Hematopoietic multipotent progenitor cell treated with erythropoietin and hydrocortisone succinate and interleukin-3 and kit ligand, for 17 days (in vitro differentiated cells): Measurements from ENCODE around the gene ZNF197.
A peak's percentile ranks its signal among the peaks of the same experiment; 100 is the strongest.
"Not testable (repeated sequence)": the region's sequence is repeated elsewhere in the genome, so short reads cannot be mapped to it uniquely, and the experiment has no call there.

Experiments
- DNase-seq: peaks from one replicate; pipeline ENCODE4 v3.0.0-alpha.2; 2015; ENCODE audit warnings: low spot score

ZNF197 gene

DNA sequence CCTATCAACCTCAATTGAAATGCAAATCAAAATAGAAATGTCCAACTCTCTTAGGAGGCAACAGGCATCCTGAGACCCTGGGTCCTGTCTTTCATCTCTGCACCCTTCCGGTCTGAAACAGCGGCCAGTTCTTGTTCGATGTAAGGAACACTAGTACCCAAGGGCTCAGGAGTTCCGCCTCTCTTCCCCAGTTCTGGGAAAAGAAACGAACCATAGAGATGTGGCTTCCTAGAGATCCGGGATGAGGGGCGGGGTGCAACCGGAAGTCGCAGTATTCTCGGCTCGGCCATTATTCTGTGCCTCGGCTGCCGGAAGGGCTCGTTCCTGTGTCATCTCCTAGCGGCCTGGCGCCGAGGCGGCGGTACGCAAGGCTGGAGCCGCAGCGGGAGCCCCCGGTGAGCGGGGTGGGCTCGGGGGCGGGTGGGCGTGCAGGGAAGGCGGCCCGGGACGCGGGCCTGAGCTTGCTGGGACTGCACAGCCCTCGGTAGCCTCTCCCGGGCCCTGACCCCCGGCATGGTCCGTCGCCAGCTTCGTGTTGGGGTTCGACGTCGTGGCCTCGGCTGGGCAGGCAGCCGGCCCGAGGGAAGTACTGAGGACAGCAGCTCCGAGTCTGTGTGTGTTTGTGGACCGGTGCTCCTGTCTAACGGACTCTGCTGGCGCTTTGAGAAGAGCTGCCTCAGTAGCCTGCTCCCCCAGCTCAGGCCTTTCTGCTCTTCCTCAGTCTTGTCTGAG, at the start of gene ZNF197:
ZNF197 (plus strand) TSS at position 288 of the 732 bp plus-strand sequence. CDS start 4,119 bp downstream, outside the sequence.
- peak; percentile 21 for DNase-seq

- DNase-seq: no peak
Measured at GRCh38 chr3:44576613-44577012, 48.2 kb upstream of the ZNF197 start.

GRCh38 chr3:44577354-44577952, 47.4 kb upstream of the ZNF197 start:
- not testable (repeated sequence) for DNase-seq

- DNase-seq: not testable (repeated sequence)
Measured at GRCh38 chr3:44578316-44578715, 46.5 kb upstream of the ZNF197 start.

GRCh38 chr3:44578924-44579515, 45.8 kb upstream of the ZNF197 start:
- DNase-seq: not testable (repeated sequence)

GRCh38 chr3:44579749-44580148, 45.1 kb upstream of the ZNF197 start:
- DNase-seq: not testable (repeated sequence)

DNA sequence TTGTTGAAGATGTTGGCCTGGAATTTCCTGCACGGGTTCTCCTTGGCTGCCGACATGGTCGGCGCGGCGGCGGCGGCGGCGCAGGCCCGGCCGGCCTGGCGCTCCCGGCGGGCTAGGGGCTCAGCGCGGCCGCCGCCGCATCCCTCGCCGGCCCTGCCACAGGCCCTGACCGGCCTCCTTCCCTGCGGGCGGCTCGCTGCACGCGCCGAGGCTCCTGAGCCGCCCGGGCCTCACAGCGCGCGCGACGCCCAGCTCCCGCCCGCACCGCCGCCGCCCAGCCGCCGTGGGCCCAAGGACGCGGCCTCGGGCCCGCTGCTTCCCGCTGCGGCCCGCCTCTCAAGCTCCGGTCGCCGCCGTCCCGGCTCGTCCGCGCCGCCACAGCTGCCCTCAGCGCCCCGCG, 43.9 kb upstream of the ZNF197 start:
- DNase-seq: not testable (repeated sequence)

GRCh38 chr3:44584646-44585501, 40.0 kb upstream of the ZNF197 start, which contains the start of gene ZNF660:
ZNF660 (plus strand) TSS chr3:44584964; CDS start chr3:44594194, 9,230 bp downstream.
- DNase-seq: no peak

GRCh38 chr3:44596621-44597020, 28.2 kb upstream of the ZNF197 start:
- DNase-seq: no peak

DNA sequence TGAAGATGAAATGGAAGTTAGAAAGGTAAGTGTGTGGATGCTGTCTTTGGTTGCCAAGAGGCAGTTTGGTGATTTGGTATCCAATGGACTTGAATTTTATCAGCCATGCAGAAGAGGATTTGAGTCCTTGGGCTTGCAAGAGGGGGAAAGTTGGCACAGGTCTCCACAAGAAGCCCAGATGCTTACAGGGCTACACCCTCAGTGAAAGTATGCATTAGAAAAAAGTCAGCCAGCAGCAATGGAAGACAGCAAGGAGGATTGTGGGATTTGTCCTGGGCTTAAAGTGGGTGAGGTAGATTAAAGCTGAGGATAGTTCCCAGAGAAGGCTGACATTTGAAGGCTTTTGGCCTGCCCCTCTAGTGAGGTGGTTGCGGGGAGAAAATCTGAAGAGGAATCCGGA, 23.1 kb upstream of the ZNF197 start:
- no peak for DNase-seq

- DNase-seq: no peak
Measured at GRCh38 chr3:44612678-44613077, 12.2 kb upstream of the ZNF197 start.

DNA sequence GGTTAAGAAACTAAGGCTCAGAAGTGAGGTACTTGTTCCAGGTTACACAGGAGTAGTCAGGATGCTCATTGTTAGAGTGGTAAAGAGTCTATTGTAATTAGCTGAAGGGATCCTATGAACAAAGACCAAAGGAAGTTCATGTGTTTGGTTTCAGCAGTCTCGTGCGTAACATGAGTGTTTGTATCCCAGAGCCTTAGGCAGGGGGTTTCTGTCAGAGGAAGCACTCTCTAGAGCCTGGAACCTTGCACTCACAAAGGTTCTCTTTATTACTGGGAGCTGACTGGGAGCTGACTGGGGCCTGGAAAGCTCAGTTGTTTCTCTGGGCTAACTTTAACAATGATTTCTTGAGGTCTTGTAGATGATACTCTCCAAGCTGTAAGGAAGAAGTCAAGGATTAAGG, 3.9 kb downstream of the ZNF197 start:
- no peak for DNase-seq

DNA sequence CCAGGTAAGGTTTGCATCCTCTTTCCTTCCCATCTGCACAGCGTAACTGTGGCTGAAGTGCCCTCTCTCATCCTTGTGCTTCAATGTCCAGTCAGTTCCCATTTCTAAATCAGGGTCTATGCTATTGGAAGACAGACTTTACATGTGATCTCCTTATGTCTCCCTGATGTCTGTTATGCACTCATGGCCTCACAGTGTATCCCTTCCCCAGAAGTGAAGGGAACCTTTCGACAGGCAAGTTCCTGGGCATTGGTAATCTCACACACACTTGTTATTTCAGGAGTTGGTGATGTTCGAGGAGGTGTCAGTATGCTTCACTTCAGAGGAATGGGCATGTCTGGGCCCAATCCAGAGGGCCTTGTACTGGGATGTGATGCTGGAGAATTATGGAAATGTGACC, 7.4 kb downstream of the ZNF197 start:
- DNase-seq: no peak

- no peak for DNase-seq
Measured at GRCh38 chr3:44642337-44642736, 17.5 kb downstream of the ZNF197 start.

DNA sequence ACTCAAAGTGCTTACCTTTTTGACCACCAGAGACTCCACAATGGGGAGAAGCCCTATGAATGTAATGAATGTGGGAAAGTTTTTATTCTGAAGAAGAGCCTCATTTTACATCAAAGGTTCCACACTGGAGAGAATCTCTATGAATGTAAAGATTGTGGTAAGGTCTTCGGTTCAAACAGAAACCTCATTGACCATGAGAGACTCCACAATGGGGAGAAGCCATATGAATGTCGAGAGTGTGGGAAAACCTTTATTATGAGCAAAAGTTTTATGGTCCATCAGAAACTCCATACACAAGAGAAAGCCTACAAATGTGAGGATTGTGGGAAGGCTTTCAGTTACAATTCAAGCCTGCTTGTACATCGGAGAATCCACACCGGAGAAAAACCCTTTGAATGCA, 18.2 kb downstream of the ZNF197 start:
- DNase-seq: no peak

GRCh38 chr3:44647771-44648170, 22.9 kb downstream of the ZNF197 start:
- no peak for DNase-seq

DNA sequence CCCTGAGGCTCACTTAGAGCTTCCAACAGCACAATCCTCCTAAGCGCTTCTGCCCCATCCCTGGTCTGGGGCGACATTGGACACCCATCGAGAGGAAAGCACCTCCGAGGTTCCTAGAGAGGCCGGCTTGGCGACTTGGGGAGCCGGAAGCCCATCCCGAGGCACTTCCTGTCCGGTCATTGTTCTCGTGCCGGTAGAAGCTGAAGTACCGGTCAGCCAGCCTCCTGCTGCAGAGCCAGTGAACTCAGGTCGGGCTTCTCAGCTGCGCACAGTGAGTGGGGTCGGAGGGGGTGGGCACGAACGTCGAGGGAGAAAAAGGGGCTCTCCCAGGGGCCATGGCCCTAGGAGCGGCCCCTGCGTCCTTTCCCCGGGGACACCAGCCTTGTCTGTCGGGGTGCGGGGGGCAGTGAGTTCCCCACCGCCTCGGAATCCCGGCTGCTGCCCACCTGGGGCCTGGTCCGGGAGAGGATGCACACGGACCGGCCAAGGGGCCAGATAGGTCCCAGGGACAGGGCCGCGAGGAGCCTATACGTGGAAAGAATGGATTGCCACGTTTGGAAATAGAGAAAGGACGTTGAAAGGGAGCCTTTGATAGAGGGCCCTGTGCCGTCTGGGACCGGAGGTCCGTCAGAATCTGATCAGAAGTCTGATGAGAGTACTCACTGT, 23.9 kb downstream of the ZNF197 start, which contains the start of gene ZNF35:
ZNF35 (plus strand) TSS at position 169 of the 666 bp plus-strand sequence. CDS start 2,336 bp downstream, outside the sequence.
- no peak for DNase-seq

DNA sequence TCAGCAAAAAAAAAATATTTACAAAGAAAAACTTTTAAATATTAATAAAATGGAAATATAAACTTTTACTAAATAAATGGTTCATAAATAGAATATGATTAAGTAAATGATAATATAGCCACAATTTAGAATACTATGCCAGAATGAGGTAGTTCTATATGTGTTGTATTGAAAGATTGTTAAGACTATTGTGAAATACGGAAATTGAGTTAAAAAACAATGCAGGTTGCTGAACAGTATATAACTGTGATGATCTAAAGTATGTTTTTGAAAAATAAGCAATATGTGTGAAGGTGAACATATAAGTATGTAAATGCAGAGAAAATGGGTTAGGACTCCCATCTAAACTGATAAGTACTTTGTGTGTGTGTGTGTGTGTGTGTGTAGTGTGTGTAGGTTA, 24.9 kb downstream of the ZNF197 start:
- no peak for DNase-seq

DNA sequence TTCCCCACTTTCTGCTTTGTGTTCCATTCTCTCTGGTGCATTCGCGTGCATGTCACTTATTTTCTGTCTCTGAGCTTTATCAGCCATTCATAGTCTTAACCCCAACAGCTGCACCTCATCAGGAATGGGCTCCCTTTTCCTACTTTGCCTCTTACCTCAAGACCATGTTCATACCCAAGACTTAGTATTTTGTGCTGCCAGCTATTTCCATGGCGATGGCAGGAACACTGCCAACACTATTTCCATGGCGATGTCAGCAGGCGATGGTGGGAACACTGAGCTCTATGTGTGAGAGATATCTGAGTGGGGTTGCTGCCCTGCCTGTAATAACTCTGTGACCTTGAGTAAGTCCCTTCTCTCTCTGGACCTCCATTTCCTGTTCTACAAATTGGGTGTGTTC, 29.2 kb downstream of the ZNF197 start:
- no peak for DNase-seq

DNA sequence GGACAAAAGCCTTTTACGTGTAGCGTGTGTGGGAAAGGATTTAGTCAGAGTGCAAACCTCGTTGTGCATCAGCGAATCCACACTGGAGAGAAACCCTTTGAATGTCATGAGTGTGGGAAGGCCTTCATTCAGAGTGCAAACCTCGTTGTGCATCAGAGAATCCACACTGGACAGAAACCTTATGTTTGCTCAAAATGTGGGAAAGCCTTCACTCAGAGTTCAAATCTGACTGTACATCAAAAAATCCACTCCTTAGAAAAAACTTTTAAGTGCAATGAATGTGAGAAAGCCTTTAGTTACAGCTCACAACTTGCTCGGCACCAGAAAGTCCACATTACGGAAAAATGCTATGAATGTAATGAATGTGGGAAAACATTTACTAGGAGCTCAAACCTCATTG, 34.2 kb downstream of the ZNF197 start:
- DNase-seq: no peak

DNA sequence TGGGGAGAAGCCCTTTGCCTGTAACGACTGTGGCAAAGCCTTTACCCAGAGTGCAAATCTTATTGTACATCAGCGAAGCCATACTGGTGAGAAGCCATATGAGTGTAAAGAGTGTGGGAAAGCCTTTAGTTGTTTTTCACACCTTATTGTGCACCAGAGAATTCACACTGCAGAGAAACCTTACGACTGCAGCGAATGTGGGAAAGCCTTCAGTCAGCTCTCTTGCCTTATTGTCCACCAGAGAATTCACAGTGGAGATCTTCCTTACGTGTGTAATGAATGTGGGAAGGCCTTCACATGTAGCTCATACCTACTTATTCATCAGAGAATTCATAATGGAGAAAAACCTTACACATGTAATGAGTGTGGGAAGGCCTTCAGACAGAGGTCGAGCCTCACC, 34.6 kb downstream of the ZNF197 start:
- no peak for DNase-seq

GRCh38 chr3:44661189-44661588, 36.4 kb downstream of the ZNF197 start:
- DNase-seq: no peak
